GM21576 (cell line): ENCODE data around the gene PCP4.

ENCODE experiments used
- ATAC-seq: cut with Tn5 transposase; IDR thresholded peaks from one replicate; pipeline ENCODE4 v1.9.1; 2021; ENCODE audit warnings: mild to moderate bottlenecking, moderate library complexity; ENCODE audit not compliant: unreplicated experiment

PCP4 gene

DNA sequence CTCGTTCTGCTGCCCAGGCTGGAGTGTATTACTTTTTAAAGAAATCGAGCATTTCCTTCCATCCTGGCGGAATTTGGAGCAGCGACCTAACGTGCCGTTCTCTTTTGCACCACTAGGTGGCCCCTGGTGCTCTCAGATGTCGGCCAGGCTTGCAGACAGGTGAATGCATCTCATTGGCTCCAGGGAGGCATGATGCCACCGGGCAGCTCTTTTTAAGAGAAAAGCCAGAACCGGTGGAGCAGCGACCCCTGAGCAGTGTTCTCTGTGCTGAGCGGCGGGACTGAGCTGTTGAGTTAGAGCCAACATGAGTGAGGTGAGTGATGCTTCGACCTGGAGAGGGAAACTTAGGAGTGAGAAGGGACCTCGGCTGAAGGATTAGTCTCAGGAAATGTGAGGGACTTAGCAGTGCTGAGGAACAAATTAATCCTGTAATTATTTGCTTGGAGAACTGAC, at the start of gene PCP4:
PCP4 (plus strand) TSS at position 241 of the 453 bp plus-strand sequence; CDS start at position 305, 64 bp downstream.
- ATAC-seq: no peak

GRCh38 chr21:39818557-39818956, 48.7 kb upstream of the PCP4 start:
- no peak for ATAC-seq

DNA sequence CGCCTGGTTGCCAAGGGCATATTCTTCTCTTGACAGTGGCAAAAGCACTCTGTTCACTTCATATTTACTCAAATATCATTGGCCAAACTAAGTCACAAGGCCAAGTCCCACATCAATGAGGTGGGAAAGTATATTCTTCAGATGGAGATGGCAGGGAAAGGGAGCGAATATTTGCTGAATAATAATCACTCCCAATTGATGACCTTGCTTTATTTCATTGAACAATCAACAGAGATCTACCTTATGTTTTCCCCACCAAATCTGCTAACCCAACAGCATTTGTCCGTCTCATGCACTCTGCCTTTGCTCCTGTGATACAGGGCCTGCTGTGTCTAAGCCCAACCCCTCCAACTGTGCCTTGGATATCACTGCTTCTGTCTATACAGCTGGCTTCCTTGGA, 45.2 kb upstream of the PCP4 start:
- no peak for ATAC-seq

GRCh38 chr21:39825250-39825649, 42.0 kb upstream of the PCP4 start:
- ATAC-seq: no peak

DNA sequence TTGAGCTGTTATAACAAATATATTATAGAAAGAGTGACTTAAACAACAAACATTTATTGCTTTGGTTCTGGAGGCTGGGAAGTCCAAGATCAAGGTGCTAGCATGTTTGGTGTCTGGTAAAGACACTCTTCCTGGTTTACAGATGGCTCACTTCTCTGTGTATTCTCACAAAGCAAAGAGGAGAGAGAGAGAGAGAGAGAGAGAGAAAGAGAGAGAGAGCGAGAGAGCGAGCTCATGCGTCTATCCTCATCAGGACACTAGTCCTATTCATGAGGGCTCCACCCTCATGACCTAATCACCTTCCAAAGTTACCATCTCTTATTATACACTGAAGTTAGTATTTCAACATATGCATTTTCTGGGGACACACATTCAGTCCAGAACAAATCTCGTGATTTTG, 32.7 kb upstream of the PCP4 start:
- no peak for ATAC-seq

DNA sequence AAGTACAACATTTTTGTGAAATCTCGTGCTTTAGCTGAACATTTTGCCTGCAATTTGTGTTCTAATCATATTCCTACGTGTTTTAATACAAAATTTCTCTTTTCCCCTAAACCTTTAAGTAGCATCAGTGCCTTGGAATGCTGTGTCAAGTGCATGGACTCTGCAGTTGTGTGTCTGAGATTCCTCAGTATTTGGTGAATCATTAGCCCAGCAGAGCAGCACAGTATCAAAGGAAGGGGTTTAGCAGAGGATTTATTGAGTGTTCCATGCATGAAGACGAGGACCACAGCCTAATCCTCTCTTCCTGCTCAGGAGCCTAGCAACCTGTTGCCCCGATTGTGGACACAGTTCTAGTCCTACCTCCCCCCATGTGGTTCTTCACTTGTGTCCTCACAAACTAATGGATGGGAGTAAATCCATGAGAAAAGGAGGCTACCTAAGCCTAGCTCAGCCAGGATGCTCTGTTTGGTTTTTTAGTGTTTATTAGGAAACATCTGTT, 29.3 kb upstream of the PCP4 start:
- no peak for ATAC-seq

DNA sequence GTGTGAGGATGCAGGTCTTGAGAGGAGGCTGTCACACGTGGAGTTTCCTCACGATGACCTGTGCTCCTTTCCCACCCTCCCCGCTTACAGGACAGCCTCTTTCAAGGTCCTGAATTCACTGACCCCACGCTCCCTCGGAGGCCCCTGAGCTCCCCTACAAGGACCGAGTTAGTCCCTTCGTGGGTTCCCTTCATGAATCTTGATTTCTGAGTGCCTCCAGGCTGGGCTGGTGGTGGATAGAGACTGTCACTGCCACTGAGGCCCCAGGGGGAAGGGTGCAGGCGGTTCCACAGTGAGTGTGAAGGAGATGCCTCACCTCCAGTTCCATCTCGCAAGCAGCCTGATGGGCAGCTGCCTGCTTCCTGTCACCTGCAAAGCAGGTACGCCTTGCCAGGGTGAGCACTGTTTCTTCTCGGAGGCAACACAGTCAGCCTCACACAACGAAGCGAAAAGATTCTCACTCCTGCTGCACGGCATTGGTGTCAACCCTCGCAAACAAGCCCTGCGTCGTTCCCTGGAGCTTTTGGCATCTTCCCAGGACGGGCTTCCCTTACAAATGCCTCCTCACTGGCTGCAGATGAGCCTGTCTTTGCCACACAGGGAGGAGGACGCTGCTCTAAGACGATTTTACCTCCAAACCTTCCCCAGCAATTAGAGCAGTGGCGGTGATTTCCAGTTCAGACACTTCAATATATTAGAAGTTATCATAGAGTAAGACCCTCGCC, 26.7 kb upstream of the PCP4 start:
- no peak for ATAC-seq

DNA sequence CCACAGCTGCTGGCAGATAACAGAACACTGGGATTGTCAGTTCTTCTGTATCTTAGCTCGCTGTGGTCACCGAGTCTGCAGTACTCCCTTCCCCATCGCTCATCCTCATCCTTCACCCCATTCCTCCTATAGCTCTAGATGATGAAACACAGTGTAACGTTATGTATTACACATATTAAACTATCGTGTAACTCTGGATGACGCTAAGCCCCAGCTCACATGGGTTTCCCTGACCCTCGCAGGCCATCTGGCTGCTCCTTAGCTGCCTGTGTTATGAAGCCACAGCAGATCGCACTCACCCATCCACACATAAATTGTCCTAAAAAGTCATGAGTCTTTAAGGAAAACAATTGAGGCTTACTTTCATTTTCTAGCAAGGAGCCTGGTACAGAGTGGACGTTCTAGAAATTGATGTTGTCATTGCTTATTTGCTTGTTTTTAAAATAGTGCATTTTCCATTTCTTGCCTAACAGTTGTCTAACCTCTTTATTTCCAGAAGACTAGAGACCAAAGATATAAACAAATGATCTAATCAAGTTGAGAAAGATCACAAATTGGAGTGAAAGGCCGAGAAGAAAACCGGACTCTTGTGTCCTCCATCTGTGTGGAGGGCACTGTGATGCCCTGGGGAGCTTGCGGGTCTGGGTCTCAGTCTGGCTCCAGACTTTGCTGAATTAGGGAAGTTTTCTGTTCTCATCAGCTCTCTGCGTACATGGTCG, 24.3 kb upstream of the PCP4 start:
- no peak for ATAC-seq

- ATAC-seq: no peak
Measured at GRCh38 chr21:39843483-39843882, 23.8 kb upstream of the PCP4 start.

- no peak for ATAC-seq
Measured at GRCh38 chr21:39843916-39844315, 23.3 kb upstream of the PCP4 start.

DNA sequence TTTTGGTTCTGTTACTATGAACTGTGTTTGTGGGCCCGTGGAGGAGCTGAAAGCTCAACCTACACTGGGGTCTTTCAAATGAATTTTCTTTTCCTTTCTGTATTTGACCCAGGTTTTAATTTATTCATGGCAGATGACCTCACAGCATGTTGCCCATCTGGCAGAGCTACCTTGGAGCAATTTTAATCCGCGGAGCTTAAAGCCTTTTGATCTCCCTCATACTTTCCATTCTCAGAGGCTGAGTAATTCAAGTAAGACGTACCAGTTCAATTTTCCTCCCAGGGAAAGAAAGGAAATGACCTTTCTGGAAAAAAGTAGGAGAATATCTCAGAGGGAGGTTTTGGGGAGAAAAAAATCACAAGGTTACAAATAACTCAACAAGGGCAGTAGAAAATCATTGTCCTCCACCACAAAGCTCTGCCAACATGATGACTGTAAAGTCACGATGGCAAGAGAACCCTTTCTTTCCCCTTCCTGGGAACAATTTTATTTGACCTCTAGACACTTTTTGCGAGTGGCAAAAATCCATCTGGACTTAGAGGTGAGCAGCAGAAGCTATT, 21.6 kb upstream of the PCP4 start:
- no peak for ATAC-seq

DNA sequence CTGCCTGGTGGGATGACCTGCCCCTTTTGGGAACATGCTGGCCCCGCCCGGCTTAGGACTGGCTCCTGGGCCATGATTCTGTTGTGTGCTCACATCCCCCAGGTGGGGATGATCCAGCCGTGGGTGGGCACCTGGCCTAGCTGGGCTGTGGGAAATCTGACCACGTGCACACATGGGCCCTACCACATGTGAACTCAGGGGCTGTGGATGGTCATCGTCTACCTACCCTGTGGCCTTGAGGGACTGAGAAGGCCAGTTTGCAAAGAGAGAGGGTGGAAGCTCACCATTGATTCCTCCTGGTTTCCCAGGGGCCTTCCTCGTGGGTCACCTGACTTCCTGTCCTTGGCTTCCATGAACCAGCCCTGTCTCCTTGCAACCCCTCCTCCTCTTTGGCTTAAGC, 19.4 kb upstream of the PCP4 start:
- no peak for ATAC-seq

- no peak for ATAC-seq
Measured at GRCh38 chr21:39849014-39849655, 18.1 kb upstream of the PCP4 start.

GRCh38 chr21:39850333-39850732, 16.9 kb upstream of the PCP4 start:
- no peak for ATAC-seq

GRCh38 chr21:39851002-39851618, 16.1 kb upstream of the PCP4 start:
- ATAC-seq: no peak

DNA sequence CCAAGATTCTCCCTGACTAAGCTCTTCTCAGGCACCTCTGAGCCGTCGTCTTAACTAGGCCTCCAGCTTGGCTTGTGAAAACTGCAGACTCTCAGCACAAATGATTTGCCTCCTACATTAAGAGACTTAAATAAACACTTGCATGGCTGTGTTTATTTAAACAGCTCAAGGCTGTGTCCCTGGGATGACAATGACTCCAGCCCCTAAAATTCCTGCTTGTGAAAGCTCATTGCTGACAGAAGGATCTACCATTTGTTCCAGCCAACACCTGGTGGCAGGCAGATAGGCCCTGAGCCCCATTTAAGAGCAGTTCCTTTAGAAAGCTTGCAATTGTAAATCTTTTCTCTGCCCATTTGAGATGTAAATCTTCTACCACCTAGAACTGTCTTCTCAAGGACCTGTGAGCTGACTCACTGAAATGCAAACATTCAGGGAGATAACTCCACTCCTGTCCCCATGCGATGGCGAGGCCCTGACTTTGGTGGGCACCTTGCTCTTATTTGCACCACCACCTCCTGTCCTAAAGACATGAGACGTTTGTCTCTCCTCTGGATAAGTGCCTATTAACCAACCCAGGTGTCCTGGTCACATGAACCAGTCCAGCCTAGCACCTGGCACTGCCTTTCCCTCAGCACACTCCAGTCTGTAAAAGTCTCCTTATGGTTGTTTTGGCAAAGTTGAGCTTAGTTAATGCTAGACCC, 15.1 kb upstream of the PCP4 start:
- no peak for ATAC-seq

- no peak for ATAC-seq
Measured at GRCh38 chr21:39852726-39853500, 14.3 kb upstream of the PCP4 start.

- ATAC-seq: no peak
Measured at GRCh38 chr21:39854572-39854971, 12.7 kb upstream of the PCP4 start.

- no peak for ATAC-seq
Measured at GRCh38 chr21:39855595-39855994, 11.6 kb upstream of the PCP4 start.

DNA sequence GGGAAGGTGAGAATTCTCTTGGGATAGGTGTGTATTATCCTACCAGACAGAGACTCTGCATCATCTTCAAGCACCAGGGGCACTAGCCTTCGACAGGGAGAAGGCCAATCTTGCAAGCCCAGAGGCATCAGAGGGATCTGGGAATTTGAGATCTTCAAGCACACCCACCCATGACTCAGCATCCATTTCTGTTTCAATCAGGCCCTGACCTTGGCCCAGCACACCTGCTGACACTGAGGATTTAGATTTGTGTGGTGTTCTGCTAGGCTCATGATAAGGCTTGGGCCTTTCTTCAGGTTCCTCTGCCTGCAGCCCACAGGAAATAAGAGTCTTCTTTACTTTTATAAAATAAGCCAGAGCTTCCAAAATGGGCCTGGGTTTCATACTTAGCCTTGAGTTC, 6.6 kb upstream of the PCP4 start:
- ATAC-seq: no peak
